ENCODE data around the gene CHD5.

DNA sequence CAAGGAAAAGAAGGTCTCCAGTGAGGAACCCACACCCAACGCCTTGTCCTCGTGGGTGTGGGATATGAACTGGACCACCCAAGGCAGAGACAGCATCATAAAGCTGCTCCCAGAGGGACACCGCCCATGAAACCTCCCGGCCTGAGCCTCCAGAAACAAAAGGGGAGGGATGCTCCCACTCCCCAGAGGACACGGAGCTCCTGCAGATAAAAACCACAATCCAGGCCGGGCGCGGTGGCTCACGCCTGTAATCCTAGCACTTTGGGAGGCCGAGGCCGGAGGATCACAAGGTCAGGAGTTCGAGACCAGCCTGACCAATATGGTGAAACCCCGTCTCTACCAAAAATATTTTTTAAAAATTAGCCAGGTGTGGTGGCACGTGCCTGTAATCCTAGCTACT lies 66.4 kb downstream of the CHD5 start:
- TF ChIP-seq, protein P1, sequence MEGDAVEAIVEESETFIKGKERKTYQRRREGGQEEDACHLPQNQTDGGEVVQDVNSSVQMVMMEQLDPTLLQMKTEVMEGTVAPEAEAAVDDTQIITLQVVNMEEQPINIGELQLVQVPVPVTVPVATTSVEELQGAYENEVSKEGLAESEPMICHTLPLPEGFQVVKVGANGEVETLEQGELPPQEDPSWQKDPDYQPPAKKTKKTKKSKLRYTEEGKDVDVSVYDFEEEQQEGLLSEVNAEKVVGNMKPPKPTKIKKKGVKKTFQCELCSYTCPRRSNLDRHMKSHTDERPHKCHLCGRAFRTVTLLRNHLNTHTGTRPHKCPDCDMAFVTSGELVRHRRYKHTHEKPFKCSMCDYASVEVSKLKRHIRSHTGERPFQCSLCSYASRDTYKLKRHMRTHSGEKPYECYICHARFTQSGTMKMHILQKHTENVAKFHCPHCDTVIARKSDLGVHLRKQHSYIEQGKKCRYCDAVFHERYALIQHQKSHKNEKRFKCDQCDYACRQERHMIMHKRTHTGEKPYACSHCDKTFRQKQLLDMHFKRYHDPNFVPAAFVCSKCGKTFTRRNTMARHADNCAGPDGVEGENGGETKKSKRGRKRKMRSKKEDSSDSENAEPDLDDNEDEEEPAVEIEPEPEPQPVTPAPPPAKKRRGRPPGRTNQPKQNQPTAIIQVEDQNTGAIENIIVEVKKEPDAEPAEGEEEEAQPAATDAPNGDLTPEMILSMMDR (IDR thresholded peaks at IDR 0.05 in 4 of 5, conservative IDR thresholded peaks at IDR 0.05 in 1 of 5), result no peak
- TF ChIP-seq POLR2A (IDR thresholded peaks at IDR 0.05), result no peak

Measured in gastrocnemius medialis (tissue), 4 donors.